CD4-positive, alpha-beta memory T cell (primary cell): Measurements from ENCODE around the gene CSF2RB. TPM values are rescaled to one million over a fixed set of nuclear protein-coding genes. Genes with fewer than 3 reads are reported as not detected.

Source experiments
- CTCF ChIA-PET: fragments of 350-600 bp; sonication (Branson Sonifier 250); formaldehyde crosslinking; loops from one replicate; lab custom pipeline; 2021; ENCODE audit warnings: inconsistent platforms; ENCODE audit not compliant: partially characterized antibody; lab: Charles Lee
- POLR2A ChIA-PET: fragments of 350-600 bp; sonication (Branson Sonifier 250); formaldehyde crosslinking; loops from one replicate; lab custom pipeline; 2021; ENCODE audit not compliant: partially characterized antibody; lab: Charles Lee
- DNase-seq, 5 donors: peaks; one replicate each; pipeline versions ENCODE4 v3.0.0 to v3.0.0-alpha.2; 2020 to 2022; ENCODE audit warnings: mixed read lengths in 1 of 5
- H3K27ac ChIP-seq: one replicate; pipeline ENCODE4 v1.7.0; 2013; ENCODE audit warnings: low read depth, low read length
- H3K27me3 ChIP-seq: 2 replicates; pipeline ENCODE4 v1.7.0; 2013; ENCODE audit warnings: mild to moderate bottlenecking, low read length, moderate library complexity; ENCODE audit not compliant: insufficient read depth
- H3K36me3 ChIP-seq: 2 replicates; pipeline ENCODE4 v1.7.0; 2013; ENCODE audit warnings: mild to moderate bottlenecking, low read length, moderate library complexity; ENCODE audit not compliant: insufficient read depth
- H3K4me1 ChIP-seq: 2 replicates; pipeline ENCODE4 v1.7.0; 2013; ENCODE audit warnings: mild to moderate bottlenecking, low read length, moderate library complexity; ENCODE audit not compliant: insufficient read depth
- H3K4me3 ChIP-seq, 2 donors: one replicate each; pipeline ENCODE4 v1.7.0; 2013; ENCODE audit warnings: low read length in 2 of 2, mild to moderate bottlenecking in 1 of 2
- H3K9me3 ChIP-seq, 2 donors: one replicate each; pipeline ENCODE4 v1.7.0; 2013; ENCODE audit warnings: low read length in 2 of 2, control low read depth in 1 of 2; ENCODE audit not compliant: control insufficient read depth in 1 of 2
- H3K27ac Mint-ChIP-seq, 7 donors: one replicate each; pipeline ENCODE4 v1.8.0; 2020 to 2021; ENCODE audit warnings: mixed read lengths in 7 of 7, mild to moderate bottlenecking in 6 of 7, inconsistent platforms in 3 of 7, moderate library complexity in 3 of 7
- H3K27me3 Mint-ChIP-seq, 2 donors: one replicate each; pipeline ENCODE4 v1.8.0; 2020 to 2021; ENCODE audit warnings: mixed read lengths in 2 of 2
- H3K36me3 Mint-ChIP-seq, 2 donors: one replicate each; pipeline ENCODE4 v1.8.0; 2020 to 2021; ENCODE audit warnings: mixed read lengths in 2 of 2, inconsistent platforms in 1 of 2, mild to moderate bottlenecking in 1 of 2
- H3K4me1 Mint-ChIP-seq, 4 donors: one replicate each; pipeline ENCODE4 v1.8.0; 2020 to 2021; ENCODE audit warnings: mixed read lengths in 4 of 4, mild to moderate bottlenecking in 1 of 4
- H3K4me3 Mint-ChIP-seq, 8 donors: one replicate each; pipeline ENCODE4 v1.8.0; 2020 to 2021; ENCODE audit warnings: mixed read lengths in 8 of 8, mild to moderate bottlenecking in 7 of 8, moderate library complexity in 6 of 8, inconsistent platforms in 3 of 8
- H3K9me3 Mint-ChIP-seq, 8 donors: one replicate each; pipeline ENCODE4 v1.8.0; 2020 to 2021; ENCODE audit warnings: mixed read lengths in 8 of 8, mild to moderate bottlenecking in 5 of 8, inconsistent platforms in 3 of 8, moderate library complexity in 1 of 8
- intact Hi-C: fragments of 100-400 bp; cut with micrococcal nuclease; formaldehyde crosslinking; loops from one replicate; pipeline ENCODE4 v1.15.1; 2023
- polyA plus RNA-seq, 2 donors: library from polyadenylated mRNA; unstranded; fragments of 300-500 nt; fragmentation: Illumina TruSeq; gene quantifications; one replicate each; pipeline ENCODE4 v1.2.3, GENCODE V29; 2021
- total RNA-seq, 2 experiments: library from RNA; stranded (reverse); gene quantifications; one replicate each; pipeline ENCODE4 v1.2.3, GENCODE V29; 2021

Gene CSF2RB
- total and polyA plus RNA-seq, 4 experiments from 2014 or later = 0.34 to 1.2 (median 1.2) TPM; not detected in 1

DNA sequence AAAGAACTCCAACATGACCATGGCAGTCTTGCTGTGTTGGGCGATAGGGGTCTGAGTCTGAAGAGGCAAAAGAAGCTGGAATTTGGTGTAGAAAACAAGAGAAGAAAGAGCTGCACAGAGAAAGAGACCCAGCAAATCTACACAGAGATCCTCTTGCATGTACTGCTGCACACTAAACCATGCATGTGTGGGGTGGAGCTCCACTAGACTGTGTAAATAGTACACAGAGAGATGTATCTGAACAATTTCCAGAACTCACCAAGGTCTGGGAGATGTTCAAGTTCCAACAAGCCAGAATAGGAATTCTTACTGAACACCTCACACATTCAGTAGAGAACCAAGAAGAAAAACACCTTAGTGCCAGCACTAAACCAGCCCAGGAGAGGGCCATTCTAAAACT, 42.3 kb downstream of the CSF2RB start:
- Mint-ChIP-seq H3K9me3 (peaks cover 0 to 13% (median 6%) of the 10 kb centered on the region in 8 donors), H3K4me3 (no peak overlapping the region), H3K27ac (no peak overlapping the region), H3K36me3 (peaks cover 0 to 4% of the 10 kb centered on the region in 2 donors), H3K27me3 (peaks cover 9 to 17% of the 10 kb centered on the region in 2 donors), H3K4me1 (peaks cover 0 to 5% (median under 1%) of the 10 kb centered on the region in 4 donors)
- Histone ChIP-seq H3K4me1 (no peaks in the 10 kb centered on the region), H3K36me3 (no peaks in the 10 kb centered on the region), H3K4me3 (no peak overlapping the region), H3K27ac (no peak overlapping the region), H3K27me3 (peaks cover 12% of the 10 kb centered on the region), H3K9me3 (no peaks in the 10 kb centered on the region)
- no peak for DNase-seq
- intact Hi-C loops = no loop called here
- CTCF ChIA-PET = interaction anchor here (2.0 kb wide), 1 partner anchor 22 kb away, joined by 4 read pairs; no protein-coding TSS in a partner anchor
- POLR2A ChIA-PET = no interaction called here

GRCh38 chr22:36958366-36958765, 44.9 kb downstream of the CSF2RB start:
- Histone ChIP-seq H3K9me3 (no peaks in the 10 kb centered on the region), H3K4me1 (no peaks in the 10 kb centered on the region), H3K4me3 (no peak overlapping the region), H3K27ac (no peak overlapping the region), H3K27me3 (peaks cover 12% of the 10 kb centered on the region), H3K36me3 (no peaks in the 10 kb centered on the region)
- no peak for DNase-seq
- ChIA-PET POLR2A (interaction anchor here (0.6 kb wide), 1 partner anchor 12 kb away, joined by 3 read pairs; no protein-coding TSS in a partner anchor), CTCF (no interaction called here)
- peaks cover 0 to 5% (median under 1%) of the 10 kb centered on the region in 4 donors for H3K4me1 Mint-ChIP-seq
- H3K4me3 Mint-ChIP-seq = no peak overlapping the region
- peaks cover 0 to 4% of the 10 kb centered on the region in 2 donors for H3K36me3 Mint-ChIP-seq
- intact Hi-C loops = no loop called here
- H3K9me3 Mint-ChIP-seq = peaks cover 0 to 13% (median 6%) of the 10 kb centered on the region in 8 donors
- peaks cover 17 to 18% of the 10 kb centered on the region in 2 donors for H3K27me3 Mint-ChIP-seq
- no peak overlapping the region for H3K27ac Mint-ChIP-seq

DNA sequence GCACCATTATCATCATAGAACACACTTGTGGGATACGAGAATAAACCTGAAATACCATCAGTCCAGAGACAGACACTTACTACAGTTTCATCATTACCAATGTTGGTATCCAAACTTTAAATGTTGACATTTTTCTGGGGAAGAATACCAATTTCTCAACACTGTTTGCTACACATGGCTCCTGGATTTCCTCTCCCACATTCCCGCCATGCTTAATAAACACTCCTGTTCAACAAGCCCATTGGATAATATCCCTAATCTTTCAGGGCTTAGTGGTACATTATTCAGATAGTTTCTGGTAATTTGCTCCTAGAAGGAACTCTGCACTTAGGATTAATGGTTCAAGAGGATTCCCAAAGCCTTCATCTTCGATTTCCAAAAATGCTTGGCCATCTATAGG, 48.2 kb downstream of the CSF2RB start:
- Mint-ChIP-seq H3K36me3 (no peaks in the 10 kb centered on the region), H3K4me1 (peaks cover 0 to 2% (median 0%) of the 10 kb centered on the region in 4 donors), H3K27ac (peak overlapping the region in 1 of 7 donors; percentile 7), H3K4me3 (no peak overlapping the region), H3K9me3 (peaks cover 0 to 6% (median 4%) of the 10 kb centered on the region in 8 donors), H3K27me3 (peaks cover 9 to 17% of the 10 kb centered on the region in 2 donors)
- no peak for DNase-seq
- intact Hi-C loops = no loop called here
- no peaks in the 10 kb centered on the region for H3K4me1 ChIP-seq
- H3K27me3 ChIP-seq = peaks cover 12% of the 10 kb centered on the region
- ChIA-PET POLR2A (no interaction called here), CTCF (no interaction called here)
- H3K27ac ChIP-seq = no peak overlapping the region
- H3K4me3 ChIP-seq = no peak overlapping the region
- no peaks in the 10 kb centered on the region for H3K36me3 ChIP-seq
- H3K9me3 ChIP-seq = no peaks in the 10 kb centered on the region

DNA sequence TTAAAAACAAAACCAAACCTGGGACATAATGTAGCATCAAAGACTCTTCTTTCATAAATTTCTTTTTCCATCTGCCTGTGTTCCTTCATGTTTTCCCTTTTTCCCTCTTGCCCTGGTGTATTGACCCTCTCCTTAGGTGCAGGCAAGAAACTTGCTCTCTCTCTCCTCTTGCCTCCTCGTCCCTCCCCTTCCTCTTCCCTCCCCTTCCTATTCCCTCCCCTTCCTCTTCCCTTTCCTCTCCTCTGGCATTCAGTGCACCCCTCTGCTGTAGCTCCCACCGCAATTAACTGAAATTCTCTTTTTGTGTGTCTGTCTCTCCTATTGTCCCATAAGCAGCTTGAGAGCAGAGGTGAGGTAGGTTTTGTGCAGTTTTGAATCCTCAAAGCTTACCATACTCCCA, 49.9 kb downstream of the CSF2RB start:
- CTCF ChIA-PET = interaction anchor here (1.5 to 2.2 kb wide), 2 partner anchors 14 to 107 kb away, joined by 5 to 8 read pairs; no protein-coding TSS in a partner anchor
- intact Hi-C loops = no loop called here

GRCh38 chr22:36964106-36964505, 50.7 kb downstream of the CSF2RB start:
- Mint-ChIP-seq H3K36me3 (no peaks in the 10 kb centered on the region), H3K27ac (peak overlapping the region in 1 of 7 donors; percentile 29), H3K4me1 (no peaks in the 10 kb centered on the region), H3K4me3 (no peak overlapping the region), H3K27me3 (peaks cover 9 to 16% of the 10 kb centered on the region in 2 donors), H3K9me3 (no peaks in the 10 kb centered on the region)
- Histone ChIP-seq H3K27me3 (peaks cover 12% of the 10 kb centered on the region), H3K4me3 (no peak overlapping the region), H3K27ac (no peak overlapping the region), H3K36me3 (no peaks in the 10 kb centered on the region), H3K4me1 (no peaks in the 10 kb centered on the region), H3K9me3 (no peaks in the 10 kb centered on the region)
- ChIA-PET POLR2A (interaction anchor here (0.6 to 1.3 kb wide), 2 partner anchors 14 to 111 kb away, joined by 3 read pairs; no protein-coding TSS in a partner anchor), CTCF (interaction anchor here (1.3 to 5.5 kb wide), 3 partner anchors 13 to 108 kb away, joined by 3 to 30 read pairs (median 8); no protein-coding TSS in a partner anchor)
- intact Hi-C loops = no loop called here
- no peak for DNase-seq

More for the DNA sequence above, 49.9 kb downstream of the CSF2RB start:
- Mint-ChIP-seq H3K9me3 (no peaks in the 10 kb centered on the region), H3K36me3 (no peaks in the 10 kb centered on the region), H3K4me3 (no peak overlapping the region), H3K27me3 (peaks cover 9 to 15% of the 10 kb centered on the region in 2 donors), H3K4me1 (no peaks in the 10 kb centered on the region), H3K27ac (no peak overlapping the region)
- H3K36me3 ChIP-seq = no peaks in the 10 kb centered on the region
- H3K27ac ChIP-seq = no peak overlapping the region
- POLR2A ChIA-PET = no interaction called here
- H3K4me3 ChIP-seq = no peak overlapping the region
- no peaks in the 10 kb centered on the region for H3K9me3 ChIP-seq
- no peak for DNase-seq
- H3K4me1 ChIP-seq = no peaks in the 10 kb centered on the region
- peaks cover 12% of the 10 kb centered on the region for H3K27me3 ChIP-seq

- H3K27ac ChIP-seq = no peak overlapping the region
- Mint-ChIP-seq H3K36me3 (no peaks in the 10 kb centered on the region), H3K27me3 (peaks cover 5 to 10% of the 10 kb centered on the region in 2 donors), H3K4me3 (no peak overlapping the region), H3K27ac (no peak overlapping the region), H3K4me1 (no peaks in the 10 kb centered on the region), H3K9me3 (no peaks in the 10 kb centered on the region)
- H3K36me3 ChIP-seq = no peaks in the 10 kb centered on the region
- H3K27me3 ChIP-seq = no peaks in the 10 kb centered on the region
- intact Hi-C loops = no loop called here
- CTCF ChIA-PET = interaction anchor here (5.5 kb wide), 1 partner anchor 12 kb away, joined by 30 read pairs; no protein-coding TSS in a partner anchor
- no peaks in the 10 kb centered on the region for H3K4me1 ChIP-seq
- POLR2A ChIA-PET = no interaction called here
- H3K4me3 ChIP-seq = no peak overlapping the region
- no peaks in the 10 kb centered on the region for H3K9me3 ChIP-seq
- no peak for DNase-seq
Measured at GRCh38 chr22:36965696-36966095, 52.3 kb downstream of the CSF2RB start.

DNA sequence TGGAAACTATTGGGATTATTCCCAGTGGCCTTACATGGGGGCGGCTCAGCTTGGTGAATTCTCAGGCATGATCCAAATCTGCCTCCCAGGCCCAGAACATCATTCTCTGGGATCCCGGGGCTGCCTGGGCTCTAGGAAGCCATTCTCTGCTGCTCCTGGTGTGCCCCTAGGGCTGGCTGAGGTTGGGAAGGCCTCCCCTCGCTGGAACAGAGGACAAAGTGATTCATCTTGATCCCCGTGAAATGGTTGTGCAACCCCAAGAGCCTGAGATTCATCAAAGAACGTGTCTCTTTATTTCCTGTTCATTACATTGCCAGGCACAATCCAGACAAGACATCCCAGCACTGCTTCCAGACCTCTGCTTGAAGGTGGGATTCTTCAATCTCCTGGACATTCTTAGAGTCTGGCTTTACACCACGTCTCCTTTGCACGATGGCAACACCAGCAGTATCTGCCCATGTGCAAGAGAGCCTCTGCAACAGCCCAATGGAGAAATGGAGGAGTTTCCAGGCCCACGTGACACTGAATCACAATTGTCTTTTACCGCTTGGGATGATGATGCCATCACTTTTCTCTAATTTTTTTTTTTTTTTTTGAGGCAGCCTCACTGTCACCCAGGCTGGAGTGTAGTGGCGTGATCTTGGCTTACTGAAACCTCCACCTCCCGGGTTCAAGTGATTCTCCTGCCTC, 53.6 kb downstream of the CSF2RB start:
- CTCF ChIA-PET = interaction anchor here (5.5 kb wide), 1 partner anchor 10 kb away, joined by 30 read pairs; no protein-coding TSS in a partner anchor
- intact Hi-C loops = no loop called here
- POLR2A ChIA-PET = no interaction called here
- no peaks in the 10 kb centered on the region for H3K4me1 ChIP-seq
- H3K9me3 ChIP-seq = no peaks in the 10 kb centered on the region
- H3K27ac ChIP-seq = no peak overlapping the region
- H3K4me3 ChIP-seq = no peak overlapping the region
- no peaks in the 10 kb centered on the region for H3K9me3 Mint-ChIP-seq
- H3K36me3 ChIP-seq = no peaks in the 10 kb centered on the region
- no peaks in the 10 kb centered on the region for H3K4me1 Mint-ChIP-seq
- peaks cover 0 to 5% of the 10 kb centered on the region in 2 donors for H3K27me3 Mint-ChIP-seq
- DNase-seq = no peak
- no peaks in the 10 kb centered on the region for H3K36me3 Mint-ChIP-seq
- no peak overlapping the region for H3K4me3 Mint-ChIP-seq
- no peaks in the 10 kb centered on the region for H3K27me3 ChIP-seq
- H3K27ac Mint-ChIP-seq = no peak overlapping the region
